Stimulated activated CD8-positive, alpha-beta memory T cell treated with anti-CD3 and anti-CD28 coated beads, Interleukin-15, amount 100 ng/mL, for 24 hours (primary cell): ENCODE measurements around the gene CAMK1D.

Source experiments
- DNase-seq: peaks from one replicate; pipeline ENCODE4 v3.0.0-alpha.2; 2020; ENCODE audit warnings: low read depth

Gene CAMK1D

GRCh38 chr10:12597176-12597575, 247.8 kb downstream of the CAMK1D start:
- DNase-seq, result no peak

GRCh38 chr10:12597788-12598765, 248.7 kb downstream of the CAMK1D start:
- no peak for DNase-seq

- DNase-seq, result no peak
Observed at GRCh38 chr10:12600652-12601051, 251.3 kb downstream of the CAMK1D start.

GRCh38 chr10:12602521-12602920, 253.2 kb downstream of the CAMK1D start:
- no peak for DNase-seq

GRCh38 chr10:12603766-12604470, 254.6 kb downstream of the CAMK1D start:
- DNase-seq, result no peak

- DNase-seq, result peak; percentile 7
Observed at GRCh38 chr10:12605580-12606405, 256.4 kb downstream of the CAMK1D start.

- no peak for DNase-seq
Observed at GRCh38 chr10:12606461-12606860, 257.1 kb downstream of the CAMK1D start.

- DNase-seq, result no peak
Observed at GRCh38 chr10:12608761-12609160, 259.4 kb downstream of the CAMK1D start.

GRCh38 chr10:12609435-12609834, 260.1 kb downstream of the CAMK1D start:
- no peak for DNase-seq

GRCh38 chr10:12613136-12613535, 263.8 kb downstream of the CAMK1D start:
- DNase-seq, result no peak

GRCh38 chr10:12614177-12614995, 265.0 kb downstream of the CAMK1D start:
- DNase-seq, result no peak

GRCh38 chr10:12615296-12616220, 266.2 kb downstream of the CAMK1D start:
- DNase-seq, result no peak

GRCh38 chr10:12617191-12618175, 268.1 kb downstream of the CAMK1D start:
- no peak for DNase-seq

- DNase-seq, result no peak
Observed at GRCh38 chr10:12622016-12622415, 272.7 kb downstream of the CAMK1D start.

- no peak for DNase-seq
Observed at GRCh38 chr10:12622691-12623090, 273.3 kb downstream of the CAMK1D start.

- no peak for DNase-seq
Observed at GRCh38 chr10:12625393-12626023, 276.2 kb downstream of the CAMK1D start.

GRCh38 chr10:12628153-12628552, 278.8 kb downstream of the CAMK1D start:
- no peak for DNase-seq

GRCh38 chr10:12628964-12629766, 279.8 kb downstream of the CAMK1D start:
- DNase-seq, result no peak
